ENCODE results near the gene GPD2. TPM values are rescaled to one million over a fixed set of nuclear protein-coding genes. Genes with fewer than 3 reads are reported as not detected.

Gene GPD2
- total and polyA plus RNA-seq, 2 of the 13 experiments (the other 11 are each of a cell fraction or from before 2014, with no cell fraction given), result not detected

- no peak for FAIRE-seq
- no TSS peak for BruUV-seq (replicated peaks)
- intact Hi-C loops (cut with micrococcal nuclease; ENCODE audit: unreplicated experiment), result no loop called here
- Histone ChIP-seq H3K9me3 (ENCODE audit: low read length) (no peaks in the 10 kb centered on the region), H2AFZ (ENCODE audit: low read length) (peak overlapping the region; percentile 94), H3K79me2 (ENCODE audit: insufficient read depth, low read length) (no peaks in the 10 kb centered on the region), H3K36me3 (replicated peaks in 1 of 2; ENCODE audit: control insufficient read depth in 1 of 2, insufficient read depth in 2 of 2, low read length in 2 of 2) (no peaks in the 10 kb centered on the region), H3K4me3 (replicated peaks in 1 of 3; ENCODE audit: insufficient read depth in 1 of 3, low read depth in 2 of 3, low read length in 3 of 3) (peak overlapping the region; percentile 72 to 97 (median 83)), H3K4me1 (ENCODE audit: insufficient read depth, low read length) (peaks cover 29% of the 10 kb centered on the region), H4K20me1 (ENCODE audit: insufficient read depth, low read length) (0 out of 2 replicates have a peak, but pooled peaks cover 3% of the 10 kb centered on the region), H3K27ac (ENCODE audit: extremely low read length, insufficient read depth, low read length) (no peak overlapping the region), H3K9ac (ENCODE audit: insufficient read depth, low read depth, low read length) (peak overlapping the region; percentile 68; the same call in 1 of the 2 replicates), H3K4me2 (ENCODE audit: low read depth, low read length) (peak overlapping the region; percentile 99), H3K27me3 (ENCODE audit: control insufficient read depth in 1 of 2, insufficient read depth in 2 of 2, low read length in 2 of 2) (peaks cover 0 to 8% of the 10 kb centered on the region in 2 experiments; a peak in 1 of 5 replicates)
- TF ChIP-seq RFX5 (IDR thresholded peaks at IDR 0.05; ENCODE audit: low read depth, low read length) (no peak), UBTF (CRISPR knock-in tag; IDR thresholded peaks at IDR 0.05) (0 out of 2 replicates have a peak, but pooled peaks have one; percentile 11), MAFK (conservative IDR thresholded peaks at IDR 0.05 in 1 of 2, IDR thresholded peaks at IDR 0.05 in 1 of 2; ENCODE audit: low read length in 2 of 2) (peak; percentile 43 to 52; a peak in 3 of 4 replicates), ZNF382 (CRISPR knock-in tag; IDR thresholded peaks at IDR 0.05; ENCODE audit: borderline replicate concordance) (0 out of 2 replicates have a peak, but pooled peaks have one; percentile 36), ISX (CRISPR knock-in tag; conservative IDR thresholded peaks at IDR 0.05) (0 out of 2 replicates have a peak, but pooled peaks have one; percentile 10), PHF8 (CRISPR knock-in tag; IDR thresholded peaks at IDR 0.05) (0 out of 2 replicates have a peak, but pooled peaks have one; percentile 1), PHF21A (CRISPR knock-in tag; IDR thresholded peaks at IDR 0.05) (0 out of 2 replicates have a peak, but pooled peaks have one; percentile 24), PLRG1 (conservative IDR thresholded peaks at IDR 0.05) (no peak), CEBPB (IDR thresholded peaks at IDR 0.05; ENCODE audit: borderline replicate concordance, low read depth, low read length) (peak; percentile 60; the same call in 1 of the 2 replicates), HMG20A (CRISPR knock-in tag; IDR thresholded peaks at IDR 0.05; ENCODE audit: borderline replicate concordance) (no peak), ZFX (CRISPR knock-in tag; IDR thresholded peaks at IDR 0.05; ENCODE audit: low read depth) (0 out of 2 replicates have a peak, but pooled peaks have one; percentile 7)
- ChIA-PET CTCF (ENCODE audit: low intra/inter-chr PET ratio, low total read pairs) (no interaction called here), POLR2A (no interaction called here)
- peak; percentile 33 for ATAC-seq
- WGBS (ENCODE audit: low lambda C conversion rate), result 3% methylated on average over 10 of the region's 10 CpGs
- DNase-seq (ENCODE audit: low spot score), result no peak
- in situ Hi-C loops (cut with HindIII; ENCODE audit: extremely low pct_ligation_motif_present, low pct_unique_long_range_greater_than_20kb), result no loop called here
Measured at GRCh38 chr2:156399224-156399949, 36.8 kb upstream of the GPD2 start.
